Measurements from ENCODE around the gene ANKRD13B.

ANKRD13B gene

GRCh38 chr17:29568331-29569244 is 24.3 kb upstream of the ANKRD13B start, which contains the start of gene TP53I13:
TSS of gene TP53I13 (plus strand) at chr17:29568701. CDS start at chr17:29568759, 58 bp downstream.
- DNase-seq (ENCODE audit: low read depth in 3 of 3, low spot score in 1 of 3): peak; percentile 73 to 91 (median 88)

DNA sequence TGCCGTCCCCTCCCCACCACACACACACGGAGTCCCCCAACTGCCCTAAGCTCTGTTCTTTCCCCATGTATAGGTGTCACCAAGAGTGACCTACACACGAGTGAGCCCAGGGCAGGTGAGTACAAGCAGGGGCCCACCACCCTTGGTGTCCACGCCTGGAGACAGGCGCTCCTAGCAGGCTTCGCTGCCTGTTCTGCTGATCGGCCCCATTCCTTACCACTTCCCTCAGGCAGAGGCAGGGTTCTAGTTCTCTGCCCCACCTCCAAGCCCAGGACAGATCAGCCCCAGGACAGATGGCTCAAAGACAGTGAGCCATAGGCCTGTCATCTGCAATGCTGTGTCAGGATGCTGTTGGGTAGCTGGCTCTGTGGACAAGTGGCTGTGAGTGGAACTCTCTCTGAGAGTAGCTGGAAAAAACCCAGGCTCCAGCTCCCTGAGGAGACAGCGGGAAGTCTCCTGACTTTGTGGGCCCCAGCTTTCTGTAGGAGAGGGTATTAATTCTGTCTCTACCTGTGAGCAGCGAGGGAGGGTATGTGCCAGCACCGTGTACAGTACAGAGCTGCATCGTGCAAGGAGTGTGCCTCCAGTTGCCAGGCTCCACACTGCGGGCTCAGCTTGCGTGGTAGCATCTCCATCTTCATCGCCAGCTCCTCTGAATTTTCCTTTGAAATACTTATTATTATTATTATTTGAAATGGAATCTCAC is 23.5 kb upstream of the ANKRD13B start:
- DNase-seq (ENCODE audit: low read depth in 3 of 3, low spot score in 1 of 3): no peak

- no peak for DNase-seq (ENCODE audit: low read depth in 3 of 3, low spot score in 1 of 3)
These were observed 22.4 kb upstream of the ANKRD13B start for GRCh38 chr17:29570521-29570920.

GRCh38 chr17:29571486-29571882 is 21.4 kb upstream of the ANKRD13B start:
- no peak for DNase-seq (ENCODE audit: low read depth in 3 of 3, low spot score in 1 of 3)

- DNase-seq (ENCODE audit: low read depth in 3 of 3, low spot score in 1 of 3): no peak
These were observed 20.9 kb upstream of the ANKRD13B start for GRCh38 chr17:29571883-29572681.

- peak in 1 of 3 donors; percentile 46 for DNase-seq (ENCODE audit: low read depth in 3 of 3, low spot score in 1 of 3)
These were observed 20.0 kb upstream of the ANKRD13B start for GRCh38 chr17:29572691-29573557.

GRCh38 chr17:29573558-29573869 is 19.4 kb upstream of the ANKRD13B start:
- DNase-seq (ENCODE audit: low read depth in 3 of 3, low spot score in 1 of 3): no peak

GRCh38 chr17:29573871-29574731 is 18.8 kb upstream of the ANKRD13B start:
- no peak for DNase-seq (ENCODE audit: low read depth in 3 of 3, low spot score in 1 of 3)

GRCh38 chr17:29574732-29575510 is 18.0 kb upstream of the ANKRD13B start:
- DNase-seq (ENCODE audit: low read depth in 3 of 3, low spot score in 1 of 3): no peak

DNA sequence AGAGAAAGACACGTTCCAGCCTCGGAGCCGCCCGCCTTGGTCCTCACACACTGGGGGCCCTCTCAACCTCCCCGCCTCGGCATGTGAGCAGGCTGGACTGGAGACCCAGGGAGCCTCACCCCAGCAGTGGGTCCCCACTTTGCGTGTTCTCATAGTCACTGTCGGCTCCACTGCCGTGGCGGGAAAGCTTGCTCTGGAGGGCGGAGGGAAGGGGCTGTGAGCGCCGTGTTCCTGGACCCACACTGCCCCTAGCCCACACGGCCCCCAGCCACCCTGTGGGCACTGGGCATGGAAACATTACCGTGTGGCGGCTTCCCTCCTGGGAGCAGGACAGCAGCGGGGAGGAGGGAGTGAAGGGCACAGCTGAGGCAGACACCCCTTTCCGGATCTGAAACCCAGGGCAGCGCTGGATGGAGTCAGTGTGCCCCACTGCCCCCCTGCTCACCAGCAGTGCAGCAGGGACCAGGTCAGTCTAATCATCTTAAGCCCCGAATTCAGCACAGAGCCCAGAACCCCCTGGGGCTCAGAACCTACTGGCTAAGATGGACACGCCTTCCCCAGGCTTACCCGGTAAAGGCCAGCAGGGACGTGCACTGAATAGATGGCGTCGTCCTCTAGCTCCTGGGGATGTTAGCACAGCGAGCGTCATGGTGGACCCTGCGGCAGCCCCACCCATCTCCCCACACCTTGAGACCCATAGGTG is 17.3 kb upstream of the ANKRD13B start:
- DNase-seq (ENCODE audit: low read depth in 3 of 3, low spot score in 1 of 3): no peak

DNA sequence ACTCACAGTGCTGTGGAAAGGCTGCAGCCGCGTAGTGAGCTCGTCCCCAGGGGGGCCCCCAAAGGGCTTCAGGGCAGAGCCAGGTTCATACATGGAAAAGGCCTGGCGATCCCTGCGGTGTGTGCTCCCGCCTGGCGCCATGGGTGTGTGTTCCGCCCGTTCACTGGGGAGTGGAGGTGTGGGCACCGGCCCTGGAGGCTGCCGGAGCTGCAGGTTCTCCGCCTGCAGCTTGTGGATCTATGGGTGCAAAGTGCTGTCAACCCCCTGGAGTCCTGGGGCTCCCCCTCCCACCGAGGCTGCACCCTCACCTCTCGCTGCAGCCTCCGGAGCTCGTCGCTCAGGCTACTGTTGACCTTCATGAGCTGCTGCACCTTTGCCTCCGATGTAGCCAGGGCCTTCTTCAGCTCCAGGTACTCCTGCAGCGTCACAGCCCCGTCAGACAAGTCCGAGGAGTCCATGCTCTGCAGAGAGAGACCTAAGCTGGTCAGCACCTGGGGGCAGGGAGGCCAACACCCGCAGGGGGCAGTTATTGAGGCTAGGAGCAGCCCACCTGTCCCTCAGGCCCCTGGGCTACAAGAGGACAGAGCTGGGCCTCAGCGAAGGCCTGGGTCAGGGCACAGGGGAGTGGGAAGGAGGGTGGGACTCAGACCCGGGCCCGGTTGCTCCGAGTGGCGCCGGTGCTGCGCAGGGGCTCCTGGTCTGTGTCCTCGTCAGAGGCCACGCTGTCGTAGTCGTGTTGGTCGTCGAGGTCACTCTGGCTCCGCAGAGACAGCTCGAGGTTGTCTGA is 16.5 kb upstream of the ANKRD13B start:
- DNase-seq (ENCODE audit: low read depth in 3 of 3, low spot score in 1 of 3): no peak

- no peak for DNase-seq (ENCODE audit: low read depth in 3 of 3, low spot score in 1 of 3)
These were observed 15.9 kb upstream of the ANKRD13B start for GRCh38 chr17:29577001-29577370.

DNA sequence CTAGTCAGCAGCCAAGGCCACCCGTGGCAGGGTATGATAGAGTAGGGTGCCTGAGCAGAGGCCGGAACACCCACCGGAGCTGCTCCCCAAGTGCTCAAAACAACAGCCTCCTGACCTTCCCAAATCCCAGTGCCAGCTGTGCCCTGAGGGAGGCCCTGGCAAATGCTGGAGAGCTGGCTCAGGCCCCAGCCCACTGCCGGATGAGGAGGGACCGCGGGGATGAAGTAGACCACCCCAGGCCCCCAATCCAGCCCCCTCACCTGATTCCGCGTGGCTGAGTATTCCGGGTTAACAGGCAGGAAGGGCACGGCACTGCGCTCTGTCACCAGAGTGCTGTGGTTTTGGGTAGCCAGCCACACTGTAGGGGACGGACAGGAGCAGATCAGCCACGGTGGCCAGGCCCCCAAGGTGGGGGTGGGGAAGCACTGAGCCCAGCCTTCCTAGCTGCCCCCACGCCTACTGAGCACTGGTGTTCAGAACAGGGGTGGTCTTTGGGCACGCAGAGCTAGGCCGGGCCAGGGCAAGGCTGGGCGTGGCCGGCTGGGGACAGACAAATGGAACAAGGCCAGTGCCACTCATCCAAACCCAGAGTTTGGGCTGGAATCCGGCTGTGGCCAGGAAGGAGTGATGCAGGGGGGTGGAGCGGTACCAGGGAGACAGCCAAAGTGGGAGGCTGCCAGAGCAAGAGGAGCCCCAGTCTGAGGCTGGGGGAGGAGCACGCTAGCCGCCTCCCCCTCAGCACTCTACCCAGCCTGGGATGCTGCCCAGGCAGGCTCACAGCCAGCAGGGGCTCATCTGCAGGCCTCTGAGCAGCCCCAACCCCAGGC is 15.3 kb upstream of the ANKRD13B start:
- no peak for DNase-seq (ENCODE audit: low read depth in 3 of 3, low spot score in 1 of 3)

GRCh38 chr17:29578626-29579485 is 14.1 kb upstream of the ANKRD13B start:
- DNase-seq (ENCODE audit: low read depth in 3 of 3, low spot score in 1 of 3): no peak

- peak; percentile 72 to 90 (median 82) for DNase-seq (ENCODE audit: low read depth in 3 of 3, low spot score in 1 of 3)
These were observed 12.8 kb upstream of the ANKRD13B start for GRCh38 chr17:29579866-29580771.
